GOT3 (cell line): ENCODE measurements around the gene HSPA12B.
A peak's percentile ranks its signal among the peaks of the same experiment; 100 is the strongest.

Source experiments
- DNase-seq: peaks from one replicate; lab custom pipeline; 2025; ENCODE audit warnings: mixed read lengths; lab: John Stamatoyannopoulos, UW

HSPA12B gene

DNA sequence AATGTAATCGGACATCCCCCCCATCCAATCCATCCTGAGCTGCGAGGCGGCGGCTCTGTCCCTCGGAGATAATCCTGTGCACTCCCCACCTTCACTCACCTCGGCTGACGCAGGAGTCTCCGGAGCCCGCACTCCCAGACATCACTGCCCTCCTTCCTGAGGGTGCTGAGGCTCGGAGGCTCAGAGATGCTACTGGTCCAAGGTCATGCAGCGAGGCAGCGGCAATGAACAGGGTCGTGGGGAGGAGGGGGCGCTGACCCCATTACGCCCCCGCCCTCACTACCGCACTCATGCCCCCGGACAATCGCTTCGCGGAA is 34.6 kb downstream of the HSPA12B start:
- DNase-seq, result no peak

DNA sequence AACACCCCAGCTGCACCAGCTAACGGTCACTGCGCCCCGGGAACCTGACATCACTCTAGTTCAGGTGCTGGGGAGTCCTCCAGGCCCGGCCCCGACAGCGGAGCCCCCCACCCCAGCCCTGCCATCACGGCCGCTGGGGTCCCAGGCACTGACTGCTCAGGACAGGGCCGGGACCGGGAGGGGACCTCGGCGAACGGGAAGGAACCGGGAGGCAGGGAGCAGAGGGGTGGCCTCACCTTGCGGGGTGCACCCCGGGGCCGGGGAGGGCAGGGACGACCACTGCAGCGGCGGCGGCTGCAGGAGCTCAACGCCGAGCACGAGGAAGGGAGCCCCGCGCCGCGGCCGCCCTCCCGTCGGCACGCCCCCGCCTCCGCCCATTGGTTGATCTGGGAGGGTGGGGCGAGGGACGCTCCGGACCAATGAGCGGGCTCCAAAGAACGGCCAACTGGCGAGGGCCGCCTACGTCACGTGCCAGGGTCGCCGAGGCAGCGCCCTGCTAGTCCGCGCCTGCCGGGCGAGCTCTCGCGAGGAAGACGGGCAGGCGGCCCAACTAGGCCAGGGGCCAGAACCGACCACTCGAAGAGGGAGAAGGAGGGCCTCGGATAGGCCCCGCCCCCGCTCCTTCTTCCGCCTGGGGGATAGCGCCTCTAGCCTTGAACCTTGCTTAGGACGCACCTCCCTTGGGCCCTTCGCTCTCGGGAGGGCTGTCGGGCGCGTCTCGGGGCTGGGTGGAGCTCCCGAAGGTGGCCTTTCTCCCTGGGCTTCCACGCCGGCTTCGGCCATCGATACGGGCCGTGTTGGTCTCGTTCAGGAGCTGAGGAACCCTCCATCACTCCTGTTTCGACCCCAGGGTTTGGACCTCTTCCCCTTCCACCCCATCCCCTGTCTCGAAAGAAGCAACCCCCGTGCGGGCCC is 35.2 kb downstream of the HSPA12B start, which contains the start of gene ADISSP:
TSS of gene ADISSP (minus strand) at position 327 of the 915 bp plus-strand sequence. CDS start 7,653 bp downstream, outside the sequence.
- peak; percentile 97 for DNase-seq

DNA sequence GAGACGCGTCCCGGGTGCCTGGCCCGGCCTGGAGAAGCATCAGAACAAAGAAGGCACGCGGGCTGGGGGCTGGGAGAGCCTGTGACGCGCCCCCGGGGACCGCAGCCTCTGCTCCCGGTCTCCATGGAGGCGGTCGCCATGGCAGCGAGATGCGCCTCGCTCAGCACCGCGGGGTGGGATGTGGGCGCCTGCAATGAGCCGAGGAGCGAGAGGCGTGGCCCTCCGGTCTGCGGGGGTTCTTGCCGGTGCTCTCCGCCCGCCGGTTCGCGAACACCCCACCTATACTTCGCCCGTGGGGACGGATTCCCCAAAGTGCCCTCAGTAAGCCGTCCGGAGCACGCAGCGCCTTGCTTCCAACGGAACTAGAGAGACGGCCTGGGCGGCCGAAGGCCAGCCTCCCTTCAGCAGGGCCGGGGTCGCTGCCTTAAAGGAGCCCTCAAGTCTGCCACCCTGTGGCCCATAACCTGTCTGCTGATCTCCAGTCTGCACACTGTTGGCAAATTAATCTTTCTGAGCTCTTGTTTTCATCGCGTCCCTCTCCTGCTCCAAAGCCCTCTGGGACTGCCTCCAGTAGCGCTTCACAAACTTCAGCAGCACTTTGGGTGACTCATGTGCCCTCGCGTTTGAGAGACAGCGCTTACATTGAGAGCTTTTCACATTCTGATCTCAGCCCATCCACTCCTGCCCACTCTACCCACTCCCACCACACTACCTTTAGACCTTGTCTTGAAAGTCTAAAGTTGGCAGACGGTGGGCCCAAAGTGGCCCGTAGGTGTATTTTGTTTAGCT is 36.1 kb downstream of the HSPA12B start:
- peak; percentile 66 for DNase-seq

DNA sequence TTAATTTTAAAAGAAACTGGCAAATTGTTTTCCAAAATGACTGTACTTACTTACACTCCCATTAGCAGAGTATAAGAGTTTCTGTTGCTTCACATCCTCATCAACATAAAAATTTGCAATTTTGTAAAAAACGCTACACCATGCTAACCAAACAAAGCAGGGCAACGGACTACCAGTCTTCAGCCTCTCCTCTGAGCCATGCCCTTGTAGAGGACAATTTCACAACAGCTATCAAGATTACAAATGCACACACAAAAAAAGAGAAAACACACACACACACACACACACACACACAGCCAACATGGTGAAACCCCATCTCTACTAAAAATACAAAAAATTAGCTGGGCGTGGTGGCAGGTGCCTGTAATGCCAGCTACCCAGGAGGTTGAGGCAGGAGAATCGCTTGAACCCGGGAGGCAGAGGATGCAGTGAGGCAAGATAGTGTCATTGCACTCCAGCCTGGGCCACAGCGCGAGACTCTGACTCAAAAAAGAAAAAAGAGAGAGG is 39.1 kb downstream of the HSPA12B start:
- DNase-seq, result no peak

DNA sequence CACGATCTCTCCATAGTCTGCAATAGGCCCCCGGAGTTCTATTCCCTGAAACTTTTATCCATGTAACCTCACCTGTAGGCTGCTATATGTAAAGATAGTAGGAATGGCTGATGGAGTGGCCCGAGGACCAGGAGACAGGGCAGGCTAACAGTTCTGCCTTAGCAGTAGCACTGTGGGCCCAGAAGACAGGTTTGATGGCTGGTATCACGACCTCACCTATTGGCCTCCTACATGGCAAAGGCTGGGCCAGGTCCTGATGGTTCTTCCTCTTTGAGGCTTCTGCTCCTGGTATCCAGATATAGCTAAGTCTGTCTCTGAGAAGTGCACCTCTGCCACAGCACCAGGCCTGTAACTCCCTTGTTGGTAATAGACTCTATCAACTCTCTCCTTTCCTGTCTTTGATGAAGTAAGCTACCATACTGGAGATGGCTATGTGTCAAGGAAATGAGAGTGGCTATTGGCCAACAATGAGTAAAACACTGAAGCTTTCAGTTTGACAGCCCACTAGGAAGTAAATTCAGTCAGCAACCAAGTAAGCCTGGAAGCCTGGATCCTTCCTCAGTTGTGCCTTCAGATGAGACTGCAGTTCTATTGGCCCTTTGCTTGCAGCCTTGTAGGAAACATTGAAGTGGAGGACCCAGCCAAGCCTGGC is 43.1 kb downstream of the HSPA12B start:
- no peak for DNase-seq

DNA sequence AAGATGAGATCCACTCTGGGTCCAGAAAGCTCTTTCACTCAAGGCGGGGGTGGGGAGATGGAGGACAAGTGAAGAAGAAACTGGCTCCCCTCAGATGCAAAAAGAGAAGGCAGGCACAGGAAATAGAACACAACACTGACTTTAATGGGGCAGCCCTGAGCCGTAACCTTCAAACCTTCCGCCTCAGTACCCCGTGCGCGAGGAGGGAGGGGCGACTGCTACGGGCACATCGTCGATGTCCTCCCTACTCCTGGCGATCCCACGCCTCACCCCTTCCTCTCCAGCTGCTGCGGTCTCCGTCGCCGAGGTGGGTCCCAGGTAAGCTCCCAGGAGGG is 44.9 kb downstream of the HSPA12B start:
- no peak for DNase-seq

DNA sequence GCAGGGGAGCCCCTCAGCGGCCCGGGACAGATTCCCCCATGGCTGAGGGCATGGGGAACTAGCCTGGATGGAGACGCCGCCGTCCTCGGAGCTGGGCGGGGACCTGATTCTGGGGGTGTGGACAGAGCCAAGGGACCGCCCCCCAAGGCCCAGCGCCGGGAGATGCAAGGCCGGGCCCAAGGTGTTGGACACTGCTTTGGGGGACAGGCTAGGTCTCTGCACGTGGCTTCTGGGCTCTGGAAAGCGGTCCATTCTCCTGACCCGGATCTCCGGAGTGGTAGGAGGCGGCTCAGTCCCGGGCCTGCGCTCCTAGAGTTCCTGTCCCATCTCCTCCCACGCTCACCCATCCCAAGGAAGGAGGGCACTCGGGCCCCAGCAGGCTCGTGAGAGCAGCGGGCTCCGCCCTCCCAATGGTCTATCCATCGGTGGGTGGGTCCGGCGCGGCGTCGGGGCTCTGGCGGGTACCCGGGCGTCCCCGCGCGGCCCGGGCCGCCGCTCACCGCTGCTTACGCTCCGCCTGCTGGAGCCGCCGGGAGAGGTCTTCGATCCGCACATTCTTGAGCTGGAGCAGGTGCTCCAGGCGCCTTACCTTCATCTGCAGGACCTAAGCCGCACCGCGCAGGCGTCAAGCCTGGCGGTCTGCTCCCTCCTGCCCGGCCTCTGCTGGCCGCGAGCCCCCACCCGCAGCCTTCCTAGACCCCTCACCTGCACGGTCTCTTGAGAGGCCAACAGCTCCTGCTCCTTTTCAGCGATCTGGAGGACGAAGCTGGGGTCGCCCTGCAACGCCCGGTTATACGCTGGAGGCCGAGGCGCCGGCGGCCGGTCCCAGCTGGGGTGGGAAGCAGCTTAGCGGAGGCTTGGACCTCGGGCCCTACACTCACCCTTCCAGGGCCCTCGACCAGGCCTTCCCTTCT is 45.5 kb downstream of the HSPA12B start:
- DNase-seq, result no peak

DNA sequence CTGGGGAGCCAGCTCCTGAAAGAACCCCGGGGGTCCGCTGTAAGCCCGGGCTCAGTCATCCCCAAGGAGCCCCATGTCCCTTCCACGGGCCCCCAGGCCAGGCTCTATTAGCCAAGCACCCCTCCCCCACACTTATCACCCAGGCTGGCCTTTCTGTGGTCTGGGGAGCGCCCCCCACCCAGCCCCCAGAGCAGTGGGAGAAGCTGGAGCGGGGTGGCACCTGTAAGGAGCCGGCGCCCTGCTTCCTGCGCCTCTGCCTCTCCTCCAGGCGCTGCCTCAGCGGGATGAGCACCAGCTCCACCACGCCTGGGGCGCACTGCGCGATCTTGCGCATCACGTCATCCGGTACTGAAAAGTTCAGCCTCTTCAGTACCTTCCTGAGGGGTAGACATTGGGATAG is 46.5 kb downstream of the HSPA12B start:
- no peak for DNase-seq

DNA sequence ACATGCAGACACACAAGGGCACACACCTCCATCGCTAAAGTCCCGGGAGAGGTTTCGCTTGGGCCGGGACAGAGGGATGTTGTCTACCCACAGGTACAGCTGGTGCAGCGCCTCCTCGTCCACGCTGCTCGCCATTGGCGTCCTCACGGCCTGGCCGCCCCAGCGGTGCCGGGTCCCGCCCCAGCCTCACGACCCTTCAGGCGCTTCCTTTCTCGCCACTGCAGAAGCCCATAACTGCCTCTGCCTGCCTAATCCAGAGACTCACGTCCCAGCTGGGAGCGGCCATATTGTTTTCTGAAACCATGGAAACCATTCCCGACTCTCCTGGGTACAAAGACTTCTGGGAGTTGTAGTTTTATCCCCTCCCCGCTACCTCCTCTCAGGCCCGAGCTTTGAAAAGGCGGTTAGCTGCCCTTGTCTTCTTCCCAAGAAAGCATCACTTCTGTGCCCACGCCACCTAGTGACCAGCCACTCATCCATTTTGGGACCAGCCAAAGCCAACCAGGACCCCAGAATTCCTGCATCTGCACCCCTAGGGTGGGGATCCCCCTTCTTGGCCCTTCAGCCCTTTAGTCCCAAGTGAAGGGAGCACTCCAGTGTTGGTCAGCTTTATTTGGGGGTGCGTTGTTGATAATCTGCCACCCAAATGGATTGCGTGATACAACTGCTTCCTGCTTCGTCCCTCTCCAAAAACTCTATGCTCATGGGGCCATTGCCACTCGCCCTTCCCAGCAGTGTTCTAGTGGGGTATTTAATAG is 48.8 kb downstream of the HSPA12B start, which contains the start of gene SPEF1:
TSS of gene SPEF1 (minus strand) at position 296 of the 758 bp plus-strand sequence. CDS start at position 135, 161 bp downstream.
- peak; percentile 68 for DNase-seq

DNA sequence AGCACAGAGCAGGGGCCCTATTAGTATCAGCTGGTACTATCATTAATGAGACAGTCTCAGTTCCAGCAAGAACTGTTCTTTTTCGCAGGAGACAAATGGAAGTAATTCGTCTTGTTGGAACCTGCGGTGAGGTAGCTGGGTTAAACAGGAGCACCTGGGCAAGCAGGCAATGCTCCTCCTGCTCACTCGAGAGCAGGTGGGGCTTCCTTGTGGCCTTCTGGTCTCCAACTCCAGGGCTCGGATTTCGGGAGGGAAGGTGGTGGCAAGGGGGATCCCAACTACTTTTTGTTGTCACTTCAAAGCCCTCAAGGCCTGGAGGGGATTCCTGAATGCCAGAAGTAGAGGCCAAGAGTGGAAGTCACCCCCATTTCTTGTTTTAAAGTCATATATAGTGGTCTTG is 50.1 kb downstream of the HSPA12B start:
- no peak for DNase-seq

DNA sequence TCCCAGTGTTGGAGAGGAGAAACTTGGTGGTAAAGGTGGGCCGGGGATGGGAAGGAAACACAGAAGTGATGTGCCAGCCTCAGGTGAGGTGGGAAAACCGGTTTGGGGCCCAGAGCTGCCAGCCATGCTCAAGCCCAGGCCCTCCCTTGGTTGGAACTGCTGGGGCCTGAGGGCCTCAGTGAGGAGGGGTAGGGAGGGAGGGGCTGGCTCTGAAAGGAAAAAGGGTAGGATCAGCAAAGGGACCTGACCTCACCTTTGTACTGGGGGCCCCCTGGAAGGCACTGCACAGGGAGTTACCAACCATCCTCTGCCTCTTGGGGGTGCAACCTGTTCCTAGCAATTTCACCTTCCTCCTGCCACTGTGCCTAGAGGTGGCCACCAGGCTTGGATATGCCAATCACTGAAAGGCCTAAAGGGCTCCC is 50.6 kb downstream of the HSPA12B start:
- DNase-seq, result no peak

DNA sequence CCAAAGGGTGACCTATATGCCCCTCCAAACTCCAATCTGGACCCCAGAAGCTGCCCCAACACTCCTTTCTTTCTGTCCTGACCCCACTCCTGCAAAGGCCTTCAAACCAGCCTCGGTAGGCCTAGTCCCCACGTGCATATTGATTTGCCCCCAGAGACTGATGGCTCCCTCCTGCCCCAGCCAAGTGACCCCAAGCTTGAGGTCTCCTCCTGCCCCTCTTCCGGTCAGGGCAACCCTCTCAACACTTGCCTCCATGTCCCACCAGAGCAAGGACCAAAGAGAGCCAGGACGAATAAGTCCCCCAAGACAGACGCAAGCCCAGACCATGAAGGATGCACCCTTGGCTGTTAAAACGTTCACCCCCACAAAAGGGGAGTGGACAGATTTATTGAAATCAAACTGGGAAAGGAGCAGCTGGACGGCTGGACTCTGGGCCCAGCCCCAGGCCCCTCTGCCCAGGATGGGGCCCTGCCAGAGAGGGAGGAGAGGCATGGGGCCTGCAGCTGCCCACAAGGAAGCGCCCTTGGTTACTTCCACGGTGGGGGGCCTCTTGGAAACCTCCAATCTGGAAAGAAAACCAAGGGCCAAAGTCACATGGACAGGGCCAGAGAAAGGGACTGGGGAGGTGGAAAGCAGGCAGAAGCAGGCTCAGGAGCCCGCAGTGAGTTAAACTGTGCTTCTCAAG is 51.2 kb downstream of the HSPA12B start:
- no peak for DNase-seq

DNA sequence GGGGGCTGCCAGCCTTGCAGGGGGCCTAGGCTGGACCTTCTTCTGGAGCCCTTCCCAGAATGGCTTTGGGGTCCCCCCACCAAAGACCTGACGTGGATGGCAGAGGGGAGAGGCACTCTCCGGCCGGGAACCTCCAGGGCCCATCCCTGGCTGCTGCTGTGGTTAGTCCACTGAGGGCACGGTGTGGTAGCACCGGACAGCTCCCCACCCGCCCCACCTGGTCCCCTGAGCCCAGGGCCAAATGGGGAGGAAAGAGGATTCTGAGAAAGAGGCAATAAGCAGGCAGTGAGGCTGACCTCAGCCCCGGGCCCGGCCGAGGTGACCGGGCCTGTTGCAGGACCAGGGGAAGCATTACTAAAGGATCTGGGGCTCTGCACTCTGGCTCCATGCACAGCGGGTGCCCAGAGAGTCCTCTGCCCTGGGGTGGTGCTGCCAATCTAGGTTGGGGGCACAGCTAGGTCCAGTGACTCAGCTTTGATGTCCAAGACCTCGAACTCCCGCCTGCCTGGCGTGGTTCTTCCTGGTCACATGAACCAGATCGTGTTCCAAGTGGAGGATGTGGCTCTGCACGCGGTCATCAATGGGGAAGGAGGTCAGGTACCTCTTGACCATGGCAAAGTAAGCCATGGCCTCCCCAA is 51.9 kb downstream of the HSPA12B start:
- DNase-seq, result no peak

DNA sequence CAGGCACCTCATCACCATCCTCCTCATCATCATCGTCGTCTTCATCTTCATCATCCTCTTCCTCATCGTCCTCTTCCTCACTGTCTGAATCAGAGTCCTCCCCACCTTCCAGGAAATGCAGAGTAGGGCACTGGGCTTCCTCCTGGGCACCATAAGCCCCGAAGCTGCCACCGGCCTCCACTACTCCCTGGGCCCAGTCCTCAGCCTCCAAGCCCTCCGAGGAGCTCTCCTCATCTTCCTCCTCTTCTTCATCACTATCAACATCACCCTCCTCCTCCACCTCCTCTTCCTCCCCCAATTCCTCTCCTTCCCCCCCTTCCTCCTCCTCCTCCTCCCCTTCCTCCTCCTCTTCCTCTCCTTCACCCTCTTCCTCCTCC is 52.4 kb downstream of the HSPA12B start:
- no peak for DNase-seq

DNA sequence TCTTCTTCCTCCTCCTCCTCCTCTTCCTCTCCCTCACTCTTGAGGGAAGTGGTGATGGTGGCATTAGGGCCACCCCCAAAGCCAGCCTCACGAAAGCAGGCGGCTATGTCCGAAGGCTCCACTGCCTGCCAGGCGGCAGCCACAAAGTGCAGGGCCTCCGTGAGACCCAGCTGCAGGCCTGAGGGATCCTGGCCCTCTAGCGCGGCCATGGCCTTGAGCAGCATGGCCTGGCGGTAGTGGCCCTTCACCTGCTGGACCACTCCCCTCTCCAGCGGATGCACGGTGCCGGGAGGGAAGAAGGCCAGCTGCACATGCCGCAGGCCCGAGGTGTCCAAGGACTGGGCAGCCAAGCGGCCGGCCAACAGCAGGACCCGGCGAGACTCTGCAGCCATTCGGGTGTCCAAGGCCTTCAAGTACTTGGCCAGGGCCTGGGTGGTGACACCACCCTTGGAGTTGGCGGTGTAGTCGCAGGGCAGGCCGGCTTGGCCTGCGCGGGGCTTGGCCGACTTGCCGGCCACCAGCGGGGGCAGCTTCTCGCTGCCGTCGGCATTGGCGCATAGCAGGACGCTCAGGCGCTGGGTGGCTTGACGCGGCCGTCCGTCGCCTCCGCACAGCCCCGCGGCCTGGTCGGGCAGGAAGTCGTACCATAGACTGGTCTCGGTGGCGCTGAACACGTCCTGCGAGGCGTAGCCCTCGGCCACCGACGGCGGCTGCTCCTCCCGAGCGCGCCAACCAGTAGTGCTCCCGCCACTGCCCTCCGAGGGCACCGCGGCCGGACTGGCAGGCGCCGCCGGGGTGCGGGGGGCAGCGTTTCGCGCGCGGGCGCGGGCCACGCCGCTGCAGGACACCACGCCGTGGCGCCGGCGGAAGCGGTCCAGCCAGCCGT is 53.0 kb downstream of the HSPA12B start:
- peak; percentile 49 for DNase-seq

DNA sequence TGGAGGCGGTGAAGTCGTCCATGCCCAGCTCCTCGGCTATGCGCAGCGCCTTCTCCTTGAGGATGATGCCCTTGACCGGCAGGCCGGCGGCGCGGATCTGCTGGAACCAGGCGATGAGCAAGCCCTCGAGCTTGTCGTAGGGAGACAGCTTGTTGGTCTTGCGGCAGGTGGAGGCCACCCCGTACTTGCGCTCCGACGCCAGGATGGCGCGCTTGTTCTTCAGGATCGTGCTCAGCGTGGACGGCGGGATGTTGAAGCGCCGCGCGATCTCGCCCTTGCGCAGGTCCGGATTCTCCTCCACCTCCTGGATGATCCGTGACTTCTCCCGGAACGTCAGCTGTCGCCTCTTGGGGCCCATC is 53.6 kb downstream of the HSPA12B start:
- no peak for DNase-seq

DNA sequence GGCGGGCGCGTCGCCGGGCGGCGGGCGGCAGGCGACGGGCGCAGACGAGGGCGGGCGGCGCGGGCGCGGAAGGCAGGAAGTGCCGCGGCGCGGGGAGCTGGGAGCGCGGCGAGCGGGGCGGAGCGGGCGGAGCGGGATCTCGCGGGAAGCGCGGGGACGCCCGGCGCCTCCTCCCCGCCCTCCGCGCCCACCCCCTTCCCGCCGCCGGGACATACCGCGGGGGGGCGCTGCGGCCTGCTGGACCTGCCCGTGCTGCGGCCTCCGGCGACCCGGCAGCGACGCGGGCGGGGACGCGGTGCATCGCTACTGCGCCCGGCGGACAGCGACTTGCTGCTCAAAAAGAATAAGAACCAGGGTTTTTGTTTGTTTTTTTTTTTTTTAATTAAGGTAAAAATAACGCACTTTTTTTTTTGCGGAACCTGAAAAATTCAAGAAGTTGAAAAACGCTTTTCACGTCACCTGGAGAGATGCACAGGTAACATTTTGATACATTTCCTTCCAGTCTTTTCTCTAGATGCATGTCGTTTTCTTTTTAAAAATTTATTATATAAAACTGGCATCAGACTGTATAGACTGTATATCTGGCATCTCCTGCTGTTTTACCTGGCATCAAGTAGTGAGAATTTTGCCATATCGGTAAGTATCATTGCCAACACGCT is 54.3 kb downstream of the HSPA12B start, which contains the start of gene CENPB:
TSS of gene CENPB (minus strand) at position 76 of the 659 bp plus-strand sequence. CDS start 257 bp downstream, outside the sequence.
- peak; percentile 84 for DNase-seq
